SK-N-SH (cell line): ENCODE results near the gene CHCHD5. TPM values are rescaled to one million over a fixed set of nuclear protein-coding genes. Genes with fewer than 3 reads are reported as not detected.

Experiments
- CTCF ChIA-PET: fragments of 300-600, 350-600 bp; formaldehyde crosslinking; extraction: SDS; loops from one replicate; lab custom pipeline; 2021; lab: Yijun Ruan, JAX
- POLR2A ChIA-PET: fragments of 350-600 bp; sonication (Branson Sonifier 250); formaldehyde crosslinking; extraction: SDS; loops from one replicate; lab custom pipeline; 2020; ENCODE audit warnings: antibody characterized with exemption, inconsistent platforms; lab: Yijun Ruan, JAX
- DNase-seq: peaks from one replicate; pipeline ENCODE4 v3.0.0; 2012
- H2AFZ ChIP-seq: fragments of 200-600 bp; sonication (generic); 2 replicates; pipeline ENCODE4 v1.8.1; 2016; ENCODE audit warnings: antibody characterized with exemption, mild to moderate bottlenecking, low read depth
- H3F3A ChIP-seq: fragments of 200-600 bp; sonication (generic); replicated peaks from 2 replicates; pipeline ENCODE3; 2016; ENCODE audit warnings: antibody characterized with exemption, mild to moderate bottlenecking; ENCODE audit not compliant: insufficient read depth
- H3K27ac ChIP-seq, 2 experiments: fragments of 200-500 bp in 1 of 2; fragments of 200-600 bp in 1 of 2; sonication (Bioruptor generic) in 1 of 2; sonication (generic), shearing (Covaris generic) in 1 of 2; 2 replicates each; pipeline versions ENCODE4 v1.5.1 to v1.6.1; 2014 to 2016; ENCODE audit warnings: low read depth in 2 of 2, inconsistent platforms in 1 of 2, low read length in 1 of 2, mild to moderate bottlenecking in 1 of 2, mixed read lengths in 1 of 2
- H3K27me3 ChIP-seq: fragments of 200-600 bp; sonication (generic), shearing (Covaris generic); 2 replicates; pipeline ENCODE4 v1.6.1; 2016; ENCODE audit warnings: mixed run types; ENCODE audit not compliant: insufficient read depth
- H3K36me3 ChIP-seq, 2 experiments: fragments of 200-500 bp in 1 of 2; fragments of 200-600 bp in 1 of 2; sonication (Bioruptor generic) in 1 of 2; sonication (generic) in 1 of 2; replicated peaks in 1 of 2; 2 replicates each; pipeline versions ENCODE3 to v1.5.1; 2014 to 2016; ENCODE audit warnings: low read length in 1 of 2, mild to moderate bottlenecking in 1 of 2; ENCODE audit not compliant: insufficient read depth in 2 of 2, control insufficient read depth in 1 of 2
- H3K4me1 ChIP-seq, 2 experiments: fragments of 200-500 bp in 1 of 2; fragments of 200-600 bp in 1 of 2; sonication (Bioruptor generic) in 1 of 2; sonication (generic), shearing (Covaris generic) in 1 of 2; 2 replicates each; pipeline versions ENCODE4 v1.5.1 to v1.6.1; 2014 to 2016; ENCODE audit warnings: low read depth in 1 of 2, low read length in 1 of 2, mixed run types in 1 of 2; ENCODE audit not compliant: insufficient read depth in 2 of 2, control insufficient read depth in 1 of 2
- H3K4me2 ChIP-seq: fragments of 200-600 bp; sonication (generic), shearing (Covaris generic); 2 replicates; pipeline ENCODE4 v1.6.1; 2017; ENCODE audit warnings: mixed run types
- H3K4me3 ChIP-seq, 2 experiments: fragments of 200-500 bp in 1 of 2; fragments of 200-600 bp in 1 of 2; sonication (Bioruptor generic) in 1 of 2; sonication (generic), shearing (Covaris generic) in 1 of 2; 2 replicates each; pipeline versions ENCODE4 v1.5.1 to v1.8.1; 2014 to 2016; ENCODE audit warnings: low read depth in 2 of 2, inconsistent platforms in 1 of 2, low read length in 1 of 2, mild to moderate bottlenecking in 1 of 2, mixed read lengths in 1 of 2, moderate library complexity in 1 of 2
- H3K79me2 ChIP-seq: fragments of 200-600 bp; sonication (generic); 2 replicates; pipeline ENCODE4 v1.8.1; 2017; ENCODE audit warnings: mild to moderate bottlenecking; ENCODE audit not compliant: insufficient read depth
- H3K9ac ChIP-seq: fragments of 200-600 bp; sonication (generic); 2 replicates; pipeline ENCODE4 v1.6.1; 2017; ENCODE audit warnings: mixed run types
- H3K9me2 ChIP-seq: fragments of 200-600 bp; sonication (generic); 2 replicates; pipeline ENCODE4 v1.6.1; 2017; ENCODE audit warnings: mixed run types
- H3K9me3 ChIP-seq: fragments of 200-600 bp; sonication (generic); 2 replicates; pipeline ENCODE4 v1.6.1; 2017; ENCODE audit warnings: mixed run types, mild to moderate bottlenecking, moderate library complexity
- H4K20me1 ChIP-seq: fragments of 200-600 bp; sonication (generic); 2 replicates; pipeline ENCODE4 v1.6.1; 2017; ENCODE audit warnings: mild to moderate bottlenecking, mixed run types; ENCODE audit not compliant: insufficient read depth
- CHD2 ChIP-seq: fragments of 150-350 bp; IDR thresholded peaks from 2 replicates; pipeline ENCODE4 v1.6.1; 2018; ENCODE audit warnings: low read length; ENCODE audit not compliant: partially characterized antibody
- FOXJ3 ChIP-seq: sonication (generic); formaldehyde crosslinking; IDR thresholded peaks from 2 replicates; pipeline ENCODE4 v1.5.1; 2020; ENCODE audit warnings: mild to moderate bottlenecking, missing genetic modification reagents
- FOXM1 ChIP-seq: IDR thresholded peaks from 2 replicates; pipeline ENCODE4 v1.4.0; 2012; ENCODE audit warnings: low read depth, mild to moderate bottlenecking
- GATA2 ChIP-seq: sonication (generic); formaldehyde crosslinking; IDR thresholded peaks from 2 replicates; pipeline ENCODE4 v1.5.0; 2020; ENCODE audit warnings: mild to moderate bottlenecking, missing genetic modification reagents
- IRF3 ChIP-seq: fragments of 150-350 bp; IDR thresholded peaks from 2 replicates; pipeline ENCODE4 v1.6.1; 2016; ENCODE audit warnings: mild to moderate bottlenecking, low read depth, low read length
- MAX ChIP-seq: IDR thresholded peaks from 2 replicates; pipeline ENCODE4 v1.4.0; 2012; ENCODE audit warnings: low read depth
- MXI1 ChIP-seq: IDR thresholded peaks from 2 replicates; pipeline ENCODE4 v1.6.1; 2012; ENCODE audit warnings: mild to moderate bottlenecking, low read depth, low read length, improper control_type of control experiment
- NFIC ChIP-seq: IDR thresholded peaks from 2 replicates; pipeline ENCODE4 v1.4.0; 2012; ENCODE audit warnings: borderline replicate concordance
- NRF1 ChIP-seq: IDR thresholded peaks from 2 replicates; pipeline ENCODE4 v1.6.1; 2012; ENCODE audit warnings: low read depth, mild to moderate bottlenecking, low read length
- POLR2AphosphoS5 ChIP-seq: IDR thresholded peaks from 2 replicates; pipeline ENCODE4 v1.6.1; 2012; ENCODE audit warnings: low read depth, low read length
- RAD21 ChIP-seq: IDR thresholded peaks from 2 replicates; pipeline ENCODE4 v1.6.1; 2012; ENCODE audit warnings: mild to moderate bottlenecking, low read length
- REST ChIP-seq: IDR thresholded peaks from 2 replicates; pipeline ENCODE4 v1.6.1; 2012; ENCODE audit warnings: mild to moderate bottlenecking, low read depth, low read length, moderate library complexity
- RXRA ChIP-seq: IDR thresholded peaks from 2 replicates; pipeline ENCODE4 v1.4.0; 2012; ENCODE audit warnings: low read depth, mild to moderate bottlenecking, borderline replicate concordance
- SIN3A ChIP-seq: IDR thresholded peaks from 2 replicates; pipeline ENCODE4 v1.6.1; 2012; ENCODE audit warnings: low read depth, mild to moderate bottlenecking, low read length, moderate library complexity, borderline replicate concordance
- TAF1 ChIP-seq: IDR thresholded peaks from 2 replicates; pipeline ENCODE4 v1.6.1; 2012; ENCODE audit warnings: low read depth, mild to moderate bottlenecking, low read length, moderate library complexity, borderline replicate concordance
- WGBS: methylation state at CpG from one replicate; pipeline ENCODE4 v1.1.6; 2017; ENCODE audit warnings: low lambda C conversion rate; 5-methylcytosine and 5-hydroxymethylcytosine counted together
- polyA plus RNA-seq, 3 experiments: library from polyadenylated mRNA; depleted of rRNA; stranded (reverse); fragments of >200 nt; gene quantifications; 2 replicates each; pipeline ENCODE4 v1.2.3, GENCODE V29; 2012

CHCHD5 gene
- polyA plus RNA-seq, 1 of the 3 experiments (the other 2 are of a cell fraction), result 55.9 TPM

- TF ChIP-seq SIN3A (no peak), RXRA (no peak), RAD21 (no peak), FOXM1 (no peak), GATA2 (CRISPR knock-in tag) (no peak), NRF1 (no peak)
Measured at GRCh38 chr2:112602917-112603316, 18.5 kb downstream of the CHCHD5 start (continued).

GRCh38 chr2:112603731-112604130, 19.3 kb downstream of the CHCHD5 start:
- no peaks in the 10 kb centered on the region for H3F3A ChIP-seq
- H2AFZ ChIP-seq, result no peak overlapping the region
- no peak overlapping the region for H3K4me2 ChIP-seq
- H3K79me2 ChIP-seq, result no peaks in the 10 kb centered on the region
- ChIA-PET CTCF (interaction anchor here (1.4 to 13.6 kb wide), 2 partner anchors 87 to 122 kb away, joined by 4 to 149 read pairs; no protein-coding TSS in a partner anchor), POLR2A (no interaction called here)
- no peaks in the 10 kb centered on the region for H3K36me3 ChIP-seq
- no peak for DNase-seq
- H3K9me2 ChIP-seq, result no peaks in the 10 kb centered on the region
- H3K27me3 ChIP-seq, result no peaks in the 10 kb centered on the region
- no peak for TF ChIP-seq GATA2 (CRISPR knock-in tag)
- no peak for TF ChIP-seq POLR2AphosphoS5
- no peak overlapping the region for H3K9ac ChIP-seq
- H3K27ac ChIP-seq, result no peak overlapping the region
- no peaks in the 10 kb centered on the region for H4K20me1 ChIP-seq
- H3K9me3 ChIP-seq, result no peaks in the 10 kb centered on the region
- H3K4me3 ChIP-seq, result no peak overlapping the region
- H3K4me1 ChIP-seq, result peaks cover 0 to 3% of the 10 kb centered on the region in 2 experiments; a peak in 3 of 4 replicates
- WGBS, result 69% methylated on average over 2 of the region's 2 CpGs

GRCh38 chr2:112604952-112605351, 20.5 kb downstream of the CHCHD5 start:
- Histone ChIP-seq H3K4me3 (no peak overlapping the region), H3K9me2 (no peaks in the 10 kb centered on the region), H2AFZ (no peak overlapping the region), H3K79me2 (no peaks in the 10 kb centered on the region), H3K36me3 (no peaks in the 10 kb centered on the region), H3K27ac (no peak overlapping the region), H3K4me1 (peaks cover 0 to 3% of the 10 kb centered on the region in 2 experiments; a peak in 3 of 4 replicates), H3F3A (no peaks in the 10 kb centered on the region), H3K9ac (no peak overlapping the region), H3K9me3 (no peaks in the 10 kb centered on the region), H3K4me2 (no peak overlapping the region), H4K20me1 (no peaks in the 10 kb centered on the region), H3K27me3 (no peaks in the 10 kb centered on the region)
- DNase-seq, result no peak
- CTCF ChIA-PET, result interaction anchor here (1.4 to 13.6 kb wide), 3 partner anchors 86 to 132 kb away, joined by 3 to 149 read pairs (median 4); no protein-coding TSS in a partner anchor
- TF ChIP-seq POLR2AphosphoS5, result no peak
- 60% methylated on average over 4 of the region's 4 CpGs for WGBS
- POLR2A ChIA-PET, result no interaction called here

GRCh38 chr2:112605926-112606325, 21.5 kb downstream of the CHCHD5 start:
- 86% methylated on average over 5 of the region's 5 CpGs for WGBS
- Histone ChIP-seq H3K9me3 (no peaks in the 10 kb centered on the region), H3K79me2 (no peaks in the 10 kb centered on the region), H3K9ac (no peak overlapping the region), H3K27me3 (no peaks in the 10 kb centered on the region), H3K4me1 (no peaks in the 10 kb centered on the region; a peak in 1 of 4 replicates), H3K9me2 (no peaks in the 10 kb centered on the region), H2AFZ (no peak overlapping the region), H3F3A (no peaks in the 10 kb centered on the region), H3K4me3 (no peak overlapping the region), H3K36me3 (no peaks in the 10 kb centered on the region), H3K27ac (no peak overlapping the region), H3K4me2 (no peak overlapping the region), H4K20me1 (no peaks in the 10 kb centered on the region)
- ChIA-PET CTCF (interaction anchor here (1.0 to 13.6 kb wide), 3 partner anchors 11 to 131 kb away, joined by 3 to 149 read pairs (median 3); no protein-coding TSS in a partner anchor), POLR2A (no interaction called here)
- no peak for TF ChIP-seq FOXJ3 (CRISPR knock-in tag)
- TF ChIP-seq CHD2, result no peak
- no peak for TF ChIP-seq TAF1
- TF ChIP-seq IRF3, result no peak
- TF ChIP-seq MAX, result no peak
- TF ChIP-seq NFIC, result no peak
- TF ChIP-seq MXI1, result no peak
- no peak for TF ChIP-seq REST
- no peak for DNase-seq
